GM11168 (cell line): ENCODE data around the gene WNT1.

Source experiments
- in situ Hi-C: fragments of 300-500 bp; cut with MboI; formaldehyde crosslinking; loops from one replicate; pipeline ENCODE4 v1.12.0; 2022; ENCODE audit warnings: low sequenced_read_pairs; ENCODE audit not compliant: unreplicated experiment

WNT1 gene

DNA sequence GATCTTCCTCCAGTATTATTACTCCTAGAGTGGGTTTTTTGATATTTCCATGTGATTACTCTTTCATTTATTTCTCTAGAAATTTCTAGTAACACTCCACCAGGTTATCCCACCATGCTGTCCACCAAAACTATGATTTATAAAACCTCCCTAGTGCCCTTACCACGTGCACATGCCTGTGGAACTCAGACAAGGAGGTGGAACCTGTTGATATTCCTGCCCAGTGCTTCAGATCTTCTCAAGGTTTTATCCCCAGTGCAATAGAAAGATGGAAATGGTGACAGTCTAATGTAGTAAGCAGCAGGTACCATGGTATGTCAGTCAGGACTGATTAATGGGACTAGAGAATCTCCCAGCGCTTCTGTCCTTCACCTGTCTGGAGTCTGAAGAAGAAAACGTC, 17.3 kb upstream of the WNT1 start:
- in situ Hi-C loops, result no loop called here

DNA sequence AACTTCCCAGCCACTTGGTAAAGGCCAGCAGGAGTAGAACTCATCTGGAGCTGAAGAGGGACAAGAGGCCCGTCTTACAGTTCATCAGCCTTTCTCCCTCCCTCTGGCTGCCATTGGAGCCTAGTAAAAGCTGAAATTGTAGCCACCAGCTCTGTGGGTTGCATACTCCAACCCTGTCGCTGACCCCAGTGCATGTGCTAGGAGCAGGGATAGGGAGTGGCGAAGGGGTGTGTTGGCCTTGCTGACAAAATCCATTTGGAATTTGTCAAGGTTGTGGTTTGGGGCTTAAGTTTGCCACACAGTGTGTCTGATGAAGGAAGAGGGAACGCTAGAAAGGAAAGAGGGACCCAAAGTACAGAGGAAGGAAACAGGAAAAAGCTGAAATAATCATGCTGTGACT, 16.8 kb upstream of the WNT1 start:
- in situ Hi-C loops, result no loop called here

DNA sequence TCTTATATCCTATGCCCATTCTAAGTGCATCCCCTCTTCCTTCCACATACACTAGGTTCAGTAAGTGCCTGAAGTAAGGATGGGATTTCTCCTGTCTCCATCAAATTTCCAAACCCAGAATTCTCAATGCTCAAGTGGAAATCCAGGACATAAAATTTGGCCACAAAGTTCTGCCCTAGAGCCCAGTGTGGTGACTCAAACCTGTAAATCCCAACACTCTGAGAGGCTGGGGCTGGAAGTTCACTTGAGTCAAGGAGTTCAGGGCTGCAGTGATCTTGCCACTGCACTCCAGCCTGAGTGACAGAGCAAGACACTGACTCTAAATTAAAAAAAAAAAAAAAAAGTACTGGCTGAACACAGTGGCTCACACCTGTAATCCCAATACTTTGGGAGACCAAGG, 16.3 kb upstream of the WNT1 start:
- in situ Hi-C loops, result no loop called here

DNA sequence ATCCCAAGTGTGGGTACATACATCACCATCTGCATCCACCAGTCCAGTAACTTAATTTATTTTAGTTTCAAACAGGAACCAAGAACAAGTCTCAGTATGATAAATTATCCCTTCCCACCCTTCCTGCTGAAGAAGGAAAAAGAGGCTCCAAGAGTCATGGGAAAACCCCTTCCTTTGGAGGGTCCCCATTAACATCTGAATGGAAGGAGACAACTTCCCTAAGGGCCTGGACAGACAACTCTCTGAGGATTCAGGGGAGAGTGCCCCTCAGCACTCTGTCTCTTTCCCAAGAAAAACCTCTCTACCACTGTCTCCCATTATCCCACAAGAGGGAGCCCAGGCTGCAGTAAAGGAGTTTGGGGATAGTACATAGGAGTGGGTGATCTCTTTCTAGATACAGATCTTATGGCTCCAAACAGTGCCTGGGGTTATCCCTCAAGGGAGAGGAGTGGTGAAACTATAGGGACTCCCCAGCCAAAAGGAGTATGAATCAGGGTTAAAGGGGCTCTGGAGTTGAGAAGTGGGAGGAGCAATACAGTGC, 12.8 kb upstream of the WNT1 start:
- in situ Hi-C loops, result no loop called here

DNA sequence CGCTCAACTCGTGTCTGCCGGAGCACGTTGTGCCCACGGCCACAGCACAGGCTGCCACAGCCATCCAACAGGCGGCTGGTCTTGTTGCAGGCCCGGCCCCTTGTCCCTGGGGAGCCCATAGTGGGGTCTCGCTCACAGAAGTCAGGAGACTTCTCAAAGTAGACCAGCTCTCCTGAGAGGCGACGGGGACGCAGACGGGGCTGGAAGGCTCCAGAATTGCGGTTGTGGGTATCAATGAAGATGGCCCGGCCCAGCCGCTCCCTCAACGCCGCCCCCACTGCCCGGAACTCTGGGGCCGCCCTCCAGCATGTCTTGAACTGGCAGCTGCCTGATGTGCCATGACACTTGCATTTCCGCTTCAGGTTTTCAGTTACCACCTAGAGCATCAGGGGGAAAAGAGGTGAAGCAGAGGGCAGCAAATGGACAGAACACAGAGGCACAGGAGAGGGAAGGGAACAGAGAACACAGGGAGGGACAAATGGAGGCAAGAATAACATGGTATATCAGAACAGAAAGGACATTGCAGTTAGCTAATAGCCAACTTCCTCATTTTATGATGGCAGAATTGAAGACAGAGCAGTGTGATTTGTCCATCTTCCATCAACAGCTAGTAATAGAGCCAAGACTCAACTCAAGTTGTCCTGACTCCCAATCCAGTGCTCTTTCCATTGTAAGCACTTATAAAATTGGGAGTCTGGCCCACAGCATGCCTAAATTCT, 11.8 kb upstream of the WNT1 start:
- in situ Hi-C loops, result no loop called here

DNA sequence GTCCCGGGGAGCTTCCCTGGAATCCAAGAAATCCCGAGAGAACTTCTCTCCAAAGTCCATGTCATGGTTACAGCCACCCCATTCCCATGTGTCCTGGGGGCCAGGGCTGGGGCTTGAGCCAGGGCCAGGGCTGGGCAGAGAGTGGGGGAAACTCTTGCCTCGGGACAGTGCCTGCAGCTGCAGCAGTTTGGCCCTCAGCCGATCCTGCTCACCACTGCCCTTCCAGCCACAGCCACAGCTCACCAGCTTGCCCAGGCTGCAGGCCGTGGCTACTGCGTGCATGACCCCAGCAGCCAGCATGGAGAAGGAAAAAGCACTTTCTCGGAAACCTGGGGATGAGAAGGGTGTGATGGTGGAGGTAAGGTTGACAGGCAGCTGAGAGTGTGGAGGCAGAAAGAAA, 10.1 kb upstream of the WNT1 start:
- in situ Hi-C loops, result no loop called here

DNA sequence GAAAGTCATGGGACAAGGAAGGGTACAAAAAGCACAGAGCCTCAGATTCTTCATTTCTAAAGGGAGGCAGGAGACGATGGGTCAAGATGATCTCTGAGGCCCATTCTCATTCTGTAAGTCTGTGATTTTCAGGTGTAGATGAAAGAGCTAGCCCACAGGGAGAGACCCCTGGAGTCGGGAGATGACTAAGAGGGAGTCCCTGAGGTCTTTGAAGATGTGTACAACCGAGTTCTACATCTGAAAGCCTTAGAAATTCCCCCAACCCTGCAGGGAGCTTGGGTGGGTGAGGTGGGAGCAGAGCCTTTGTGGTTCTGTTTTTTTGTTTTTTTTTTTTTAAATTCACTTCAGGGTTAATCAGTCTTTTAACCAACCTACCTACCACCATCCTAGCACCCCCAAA, 9.7 kb upstream of the WNT1 start:
- in situ Hi-C loops, result no loop called here

DNA sequence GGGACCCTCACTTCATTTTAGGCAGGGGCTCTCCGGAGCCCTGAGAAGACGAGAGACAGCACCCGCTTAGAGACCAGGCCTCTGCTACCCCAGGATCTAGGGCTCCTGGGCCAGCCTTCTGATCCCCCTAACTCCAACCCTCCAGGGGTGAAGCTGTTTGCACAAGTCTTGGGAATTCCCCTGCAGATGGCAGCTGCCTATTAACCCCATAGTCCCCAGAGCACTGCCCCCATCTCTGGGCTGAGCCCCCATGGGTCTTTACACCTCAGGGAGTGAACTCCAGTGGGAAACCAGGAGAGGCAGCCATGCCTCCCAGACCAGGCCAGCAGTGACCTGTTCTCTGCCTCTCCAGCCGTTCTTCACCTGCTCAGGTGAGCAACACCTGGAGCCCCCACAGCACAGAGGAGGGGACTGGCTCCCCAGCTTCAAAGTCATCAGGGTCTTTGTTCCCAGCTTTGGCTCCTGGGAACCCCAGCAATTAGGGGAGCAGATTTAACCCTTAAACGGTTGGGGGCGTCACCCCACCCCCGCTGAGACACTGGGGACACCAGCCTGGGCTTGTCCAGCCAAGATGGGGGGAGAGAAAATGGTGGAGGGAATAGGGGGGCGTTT, 8.9 kb upstream of the WNT1 start:
- in situ Hi-C loops, result no loop called here

DNA sequence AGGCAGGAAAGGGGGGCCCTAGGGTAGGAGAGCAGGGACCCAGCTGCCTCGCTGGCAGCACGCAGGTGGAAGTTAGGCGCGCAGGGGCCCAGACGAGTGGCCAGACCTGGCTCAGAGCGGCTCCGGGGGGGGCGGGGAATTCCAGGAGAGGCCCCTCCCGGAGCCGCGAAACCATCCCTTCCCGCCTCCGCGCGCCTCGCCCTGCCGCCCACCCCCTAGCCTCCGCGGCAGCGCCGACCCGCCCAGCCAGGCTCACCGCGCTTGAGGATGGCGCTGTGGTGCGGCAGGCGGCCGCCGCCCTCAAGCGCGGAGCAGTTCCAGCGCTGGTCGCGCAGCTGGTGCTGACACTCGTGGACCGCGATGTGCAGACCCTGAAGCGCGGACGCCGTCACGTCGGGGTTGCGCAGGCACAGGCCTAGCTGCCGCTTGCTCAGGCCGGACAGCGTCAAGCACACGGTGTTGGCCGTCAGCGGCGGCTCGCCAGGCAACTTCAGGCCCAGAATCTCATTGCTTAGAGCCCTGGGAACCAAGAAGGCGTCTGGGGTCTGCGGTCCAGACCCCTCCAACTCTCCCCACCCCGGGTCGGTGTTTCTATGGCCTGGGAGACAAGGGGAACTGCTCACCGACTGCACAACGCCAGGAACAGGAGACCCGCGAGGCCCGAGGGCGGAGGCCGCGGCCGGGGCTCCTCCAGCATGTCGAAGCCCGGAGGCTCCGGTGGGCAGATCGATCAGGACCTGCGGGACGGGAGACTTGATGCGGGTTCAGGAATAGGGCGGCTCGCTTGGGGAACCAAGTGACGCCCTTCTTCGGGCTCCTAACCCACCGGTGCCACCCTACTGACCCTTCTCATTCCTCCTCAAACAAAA, 8.1 kb upstream of the WNT1 start:
- in situ Hi-C loops, result no loop called here

DNA sequence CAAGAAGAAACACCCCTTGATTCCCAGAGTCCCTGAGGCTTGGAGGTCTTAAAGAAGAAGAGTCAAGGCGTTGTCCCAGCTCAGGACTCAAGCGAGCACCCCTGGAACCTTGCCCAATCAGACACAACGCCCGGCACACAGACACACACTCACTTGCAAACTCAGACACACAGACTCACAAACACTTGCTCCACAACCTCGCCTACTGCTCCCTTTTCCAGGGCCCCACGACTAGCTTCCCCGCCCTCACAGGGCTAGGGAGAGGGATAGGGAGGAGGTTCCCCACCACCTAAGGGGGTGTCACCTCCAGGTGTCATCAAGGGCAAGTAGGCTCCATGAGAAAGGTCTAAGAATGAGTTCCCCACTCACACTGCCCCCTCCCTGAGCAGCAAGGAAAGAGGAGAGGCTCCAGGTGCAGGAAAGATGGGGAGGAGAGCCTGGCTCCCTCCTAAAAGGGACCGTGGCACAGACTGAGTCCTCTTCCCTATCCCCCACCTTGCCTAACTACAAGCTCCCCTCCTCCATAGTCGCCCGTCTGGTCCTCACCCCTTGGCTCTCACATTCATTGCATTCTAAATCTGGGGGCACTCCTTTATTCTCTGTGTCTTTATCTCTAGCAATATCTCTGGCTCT, 7.3 kb upstream of the WNT1 start:
- in situ Hi-C loops, result no loop called here

DNA sequence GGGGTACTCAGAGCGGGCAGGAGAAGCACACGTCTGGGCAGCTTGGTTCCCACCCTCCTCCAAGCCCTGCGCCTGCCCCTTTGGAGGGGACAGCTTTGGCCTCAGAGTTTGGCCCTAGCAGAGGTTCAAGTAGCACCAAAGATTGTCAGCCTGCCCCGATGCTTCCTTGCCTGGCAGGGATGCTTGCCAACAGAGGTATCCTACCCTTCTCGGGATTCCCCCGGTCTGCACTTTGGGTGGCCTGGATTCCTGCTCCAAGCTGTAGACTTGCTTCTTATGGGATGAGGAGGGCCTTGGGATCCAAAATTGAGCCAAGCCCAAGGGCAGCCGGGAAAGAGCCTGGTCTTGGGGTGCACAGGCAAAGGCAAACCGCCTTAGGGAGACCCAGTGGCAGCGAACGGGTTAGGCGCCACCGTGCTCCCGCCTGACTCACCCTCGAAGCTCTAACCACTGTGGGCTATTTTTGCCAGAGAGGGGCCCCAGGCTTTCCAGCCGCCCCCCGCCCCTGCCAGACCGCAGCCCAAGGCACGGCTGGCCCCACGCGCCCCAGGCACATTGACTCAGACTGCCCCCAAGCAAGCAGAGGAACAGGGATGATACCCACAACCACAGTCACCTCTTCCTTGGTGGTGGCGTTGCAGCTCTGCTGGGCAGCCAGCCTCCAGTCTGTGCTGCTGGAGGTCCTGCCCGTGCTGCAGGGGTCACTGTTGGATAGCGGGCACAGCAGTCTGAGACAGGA, 5.7 kb upstream of the WNT1 start:
- in situ Hi-C loops, result no loop called here

DNA sequence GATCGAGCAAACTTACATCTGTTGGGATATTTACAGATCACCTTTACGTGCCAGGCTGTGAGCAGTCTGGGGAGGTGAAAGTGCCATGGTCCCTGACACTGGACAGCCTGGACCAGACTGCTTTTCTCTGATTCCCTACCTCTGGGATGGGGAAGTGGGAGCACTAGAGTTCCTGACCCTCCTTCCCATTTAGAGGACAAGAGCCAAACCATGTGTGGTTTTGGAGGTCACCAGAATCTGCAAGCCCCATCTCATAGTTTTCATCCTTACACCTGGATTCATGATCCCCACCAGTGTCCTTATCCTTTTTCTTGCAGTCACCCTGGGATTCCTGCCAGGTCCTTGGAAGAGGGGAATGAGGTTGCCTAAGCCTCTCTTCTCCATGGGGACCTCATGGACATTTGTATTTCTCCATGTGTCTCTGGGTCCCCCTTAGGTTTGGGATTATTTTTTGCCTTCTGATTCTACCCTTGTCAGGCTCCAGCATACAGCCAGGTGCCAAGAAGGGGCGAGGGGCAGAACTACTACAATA, 5.1 kb upstream of the WNT1 start:
- in situ Hi-C loops, result no loop called here

DNA sequence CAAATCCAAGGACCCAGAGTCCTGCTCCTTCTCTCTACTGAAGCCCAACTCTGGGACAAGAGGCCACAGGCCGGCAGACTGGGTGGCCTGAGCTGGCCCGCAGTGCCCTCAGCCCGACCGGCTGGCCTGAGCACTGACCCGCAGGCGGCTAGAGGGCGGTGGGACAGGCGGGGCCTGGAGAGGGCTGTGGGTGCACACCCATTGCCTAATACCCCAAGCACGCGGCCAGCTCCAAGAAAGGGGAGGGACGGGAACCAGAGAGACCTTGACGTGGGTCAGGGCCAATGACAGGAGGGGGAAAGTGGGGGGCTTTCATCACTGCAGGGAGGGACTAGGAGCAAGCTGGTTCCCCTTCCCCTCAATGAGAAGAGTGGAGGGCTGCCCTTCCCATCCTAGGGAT, 4.6 kb upstream of the WNT1 start:
- in situ Hi-C loops, result no loop called here

DNA sequence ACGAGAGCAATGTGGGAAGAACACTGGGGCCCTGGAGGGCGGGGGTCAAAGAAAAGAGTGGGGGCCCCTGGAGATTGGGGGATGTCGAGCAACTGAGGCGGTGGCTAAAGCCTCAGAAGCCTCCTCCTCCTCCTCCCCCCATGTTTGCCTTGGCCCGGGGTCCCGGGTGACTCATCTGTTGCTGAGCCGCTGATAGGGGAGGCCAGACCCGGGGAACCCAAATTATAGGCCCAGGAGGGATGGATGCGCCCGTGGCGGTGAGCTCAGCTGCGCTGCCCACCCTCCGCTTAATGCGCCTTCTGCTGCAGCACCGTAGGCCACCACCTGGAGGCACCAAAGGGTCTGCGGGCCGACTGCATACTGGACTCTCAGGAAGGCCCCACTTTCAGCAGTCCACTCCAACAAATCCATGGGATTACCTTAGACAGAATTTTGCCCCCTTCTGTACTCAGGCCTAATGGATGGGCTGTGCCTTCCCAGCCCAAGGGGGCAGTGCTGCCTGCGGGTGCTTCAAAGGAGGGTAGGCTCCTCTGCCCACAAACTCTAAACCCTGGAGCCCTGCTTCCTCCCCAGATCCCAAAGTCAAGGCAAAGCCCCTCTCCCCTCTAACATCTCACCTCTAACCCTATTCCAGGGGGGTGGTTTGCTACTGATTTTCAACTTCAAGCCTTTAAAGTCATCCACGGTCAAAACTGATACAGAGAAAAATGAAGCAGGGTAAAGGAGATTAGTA, 4.0 kb upstream of the WNT1 start:
- in situ Hi-C loops, result no loop called here

DNA sequence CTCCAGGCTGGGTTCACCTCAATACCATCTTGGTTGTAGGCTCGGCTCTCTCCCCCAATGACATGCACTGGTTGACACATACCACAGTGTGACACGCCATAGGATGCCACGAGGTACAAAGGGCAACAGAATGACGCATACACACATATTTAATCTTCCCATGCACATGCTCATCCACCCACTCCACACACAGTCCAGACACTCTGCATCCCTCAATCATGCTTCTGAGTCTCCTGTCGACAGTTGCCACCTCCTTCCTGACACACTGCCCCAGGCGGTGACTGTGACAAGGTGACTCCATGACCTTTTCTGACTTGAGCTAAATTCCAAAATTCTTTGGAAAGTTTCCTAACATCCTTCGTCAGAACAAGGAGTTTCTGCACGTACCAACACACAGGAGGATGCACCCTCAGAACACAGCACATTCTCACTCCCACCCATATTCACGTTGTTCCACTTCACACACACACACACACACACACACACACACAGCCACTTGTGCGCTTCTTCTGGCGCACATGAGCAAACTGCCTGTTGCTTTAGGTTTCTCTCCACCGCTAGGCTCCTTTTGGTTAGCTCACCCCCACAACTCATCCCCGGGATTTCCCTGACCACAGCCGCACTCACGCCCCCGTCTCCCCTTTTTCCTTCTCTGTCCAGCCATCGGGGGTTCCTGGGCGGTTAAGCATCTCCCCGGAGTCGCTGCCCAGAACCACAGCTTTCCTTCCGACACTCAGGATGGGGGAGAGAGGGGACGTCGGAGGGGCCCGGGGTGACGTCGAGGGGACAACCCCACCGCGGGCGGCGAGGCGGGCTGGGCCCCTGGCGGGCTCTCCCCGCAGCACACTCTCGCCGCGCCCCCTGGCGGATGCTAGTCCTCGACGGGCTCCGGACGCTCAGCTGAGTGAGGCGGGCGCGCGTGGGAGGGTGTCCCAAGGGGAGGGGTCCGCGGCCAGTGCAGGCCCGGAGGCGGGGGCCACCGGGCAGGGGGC, 536 bp upstream of the WNT1 start:
- in situ Hi-C loops, result no loop called here

DNA sequence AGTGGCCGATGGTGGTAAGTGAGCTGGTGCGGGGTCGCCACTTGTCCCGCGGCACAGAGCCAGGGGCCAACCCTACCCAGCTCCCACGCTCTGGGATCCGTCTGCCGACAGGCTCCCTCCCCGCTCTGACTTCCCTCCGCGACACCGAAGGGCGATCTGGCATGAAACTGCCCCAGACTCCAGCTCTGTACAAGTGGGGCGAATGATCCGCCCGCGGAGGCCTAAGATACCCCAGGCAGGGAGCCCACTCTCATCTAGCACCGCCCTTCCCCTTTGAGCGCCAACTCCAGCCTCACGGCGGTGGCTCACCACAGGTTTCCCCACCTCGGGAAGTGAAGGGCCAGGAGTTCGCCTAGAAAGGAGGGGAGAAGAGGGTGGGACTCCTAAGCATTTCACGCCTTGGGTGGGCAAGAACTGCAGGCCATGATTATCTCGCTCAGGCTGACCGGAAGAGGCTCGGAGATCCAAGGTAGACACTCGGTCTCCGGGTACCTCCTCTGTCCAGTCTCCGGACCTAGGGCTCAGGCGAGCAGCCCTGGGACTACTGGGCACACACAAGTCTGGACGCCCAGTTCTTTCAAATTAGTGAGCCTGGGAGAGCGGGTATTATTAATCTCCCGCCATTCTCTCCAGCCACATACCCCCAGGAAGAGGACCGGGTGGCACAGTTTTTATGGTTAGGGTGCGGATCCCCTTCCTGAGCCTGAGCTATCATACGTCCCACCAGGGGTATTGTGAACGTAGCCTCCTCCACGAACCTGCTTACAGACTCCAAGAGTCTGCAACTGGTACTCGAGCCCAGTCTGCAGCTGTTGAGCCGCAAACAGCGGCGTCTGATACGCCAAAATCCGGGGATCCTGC, 849 bp downstream of the WNT1 start:
- in situ Hi-C loops, result no loop called here
